ENCODE results near the gene ZNF311. TPM values are rescaled to one million over a fixed set of nuclear protein-coding genes. Genes with fewer than 3 reads are reported as not detected.

The ZNF311 gene
- total RNA-seq, 1 donor from 2014 or later, result 0.52 TPM

DNA sequence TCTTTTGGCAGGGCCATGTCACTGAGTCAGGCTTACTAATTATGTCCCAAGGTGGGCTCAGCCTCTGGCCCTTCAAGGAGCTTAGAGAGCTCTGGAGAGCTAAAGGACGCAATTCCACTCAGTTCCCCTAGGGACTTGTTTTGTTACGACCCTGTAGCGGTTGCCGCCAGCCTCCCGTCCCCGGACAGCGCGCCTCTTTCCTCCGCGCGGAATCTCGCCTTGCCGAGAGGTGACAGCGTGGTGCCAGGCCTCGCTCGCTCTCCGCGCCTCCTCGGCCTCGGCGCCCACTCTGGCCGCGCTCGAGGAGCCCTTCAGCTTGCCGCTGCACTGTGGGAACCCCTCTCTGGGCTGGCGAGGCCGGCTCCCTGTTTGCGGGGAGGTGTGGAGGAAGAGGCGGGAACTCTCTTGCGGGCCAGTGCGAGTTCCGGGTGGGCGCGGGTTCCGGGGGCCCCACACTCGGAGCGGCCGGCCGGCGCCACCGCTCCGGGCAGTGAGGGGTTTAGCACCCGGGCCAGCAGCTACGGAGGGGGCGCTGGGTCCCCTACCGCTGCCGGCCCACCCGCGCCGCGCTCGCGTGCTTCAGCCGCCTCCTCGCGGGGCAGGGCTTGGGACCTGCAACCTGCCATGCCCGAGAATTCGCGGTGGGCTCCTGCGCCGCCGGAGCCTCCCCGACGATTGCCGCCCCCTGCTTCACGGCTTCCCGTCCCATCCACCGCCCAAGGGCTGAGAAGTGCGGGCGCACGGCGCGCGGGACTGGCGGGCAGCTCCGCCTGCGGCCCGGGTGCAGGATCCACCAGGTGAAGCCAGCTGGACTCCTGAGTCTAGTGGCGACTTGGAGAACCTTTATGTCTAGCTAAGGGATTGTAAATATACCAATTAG lies 9.9 kb upstream of the ZNF311 start:
- Mint-ChIP-seq H3K4me1 (ENCODE audit: low read depth) (peaks cover 17% of the 10 kb centered on the region), H3K27ac (ENCODE audit: unreplicated experiment) (no peak overlapping the region), H3K36me3 (ENCODE audit: low read depth) (no peaks in the 10 kb centered on the region), H3K27me3 (ENCODE audit: low read depth) (peaks cover 26% of the 10 kb centered on the region), H3K9me3 (ENCODE audit: low read depth) (no peaks in the 10 kb centered on the region), H3K4me3 (ENCODE audit: unreplicated experiment) (no peak overlapping the region)
- TF ChIP-seq, protein P1, sequence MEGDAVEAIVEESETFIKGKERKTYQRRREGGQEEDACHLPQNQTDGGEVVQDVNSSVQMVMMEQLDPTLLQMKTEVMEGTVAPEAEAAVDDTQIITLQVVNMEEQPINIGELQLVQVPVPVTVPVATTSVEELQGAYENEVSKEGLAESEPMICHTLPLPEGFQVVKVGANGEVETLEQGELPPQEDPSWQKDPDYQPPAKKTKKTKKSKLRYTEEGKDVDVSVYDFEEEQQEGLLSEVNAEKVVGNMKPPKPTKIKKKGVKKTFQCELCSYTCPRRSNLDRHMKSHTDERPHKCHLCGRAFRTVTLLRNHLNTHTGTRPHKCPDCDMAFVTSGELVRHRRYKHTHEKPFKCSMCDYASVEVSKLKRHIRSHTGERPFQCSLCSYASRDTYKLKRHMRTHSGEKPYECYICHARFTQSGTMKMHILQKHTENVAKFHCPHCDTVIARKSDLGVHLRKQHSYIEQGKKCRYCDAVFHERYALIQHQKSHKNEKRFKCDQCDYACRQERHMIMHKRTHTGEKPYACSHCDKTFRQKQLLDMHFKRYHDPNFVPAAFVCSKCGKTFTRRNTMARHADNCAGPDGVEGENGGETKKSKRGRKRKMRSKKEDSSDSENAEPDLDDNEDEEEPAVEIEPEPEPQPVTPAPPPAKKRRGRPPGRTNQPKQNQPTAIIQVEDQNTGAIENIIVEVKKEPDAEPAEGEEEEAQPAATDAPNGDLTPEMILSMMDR (IDR thresholded peaks at IDR 0.05), result no peak
- DNase-seq (ENCODE audit: low spot score), result no peak

DNA sequence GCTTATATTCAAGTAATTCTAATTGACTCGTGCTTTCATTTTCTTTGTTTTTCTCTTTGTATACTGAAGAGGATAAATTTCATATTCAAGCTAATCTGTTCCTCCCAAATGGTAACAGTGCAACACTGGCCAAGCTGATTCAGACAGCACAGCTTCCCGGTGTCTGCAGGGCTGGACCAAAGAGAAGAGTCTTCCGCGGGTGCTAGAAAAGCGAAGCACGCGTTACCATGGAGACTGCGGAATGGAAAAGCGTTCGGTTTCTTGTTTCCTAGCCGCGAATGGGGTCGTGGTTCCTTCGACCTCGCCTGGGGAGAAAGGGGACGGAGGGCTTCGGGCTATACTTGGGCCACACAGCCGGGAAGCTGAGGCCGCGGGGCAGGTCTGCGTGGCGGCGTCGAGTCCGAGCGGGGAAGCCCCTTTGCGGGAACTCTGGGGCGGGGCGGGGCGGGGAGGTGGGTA lies 6.2 kb upstream of the ZNF311 start:
- Mint-ChIP-seq H3K4me1 (ENCODE audit: low read depth) (peaks cover 10% of the 10 kb centered on the region), H3K4me3 (ENCODE audit: unreplicated experiment) (peak overlapping the region; percentile 81), H3K36me3 (ENCODE audit: low read depth) (no peaks in the 10 kb centered on the region), H3K27ac (ENCODE audit: unreplicated experiment) (peak overlapping the region; percentile 19), H3K9me3 (ENCODE audit: low read depth) (no peaks in the 10 kb centered on the region), H3K27me3 (ENCODE audit: low read depth) (peaks cover 14% of the 10 kb centered on the region)
- no peak for DNase-seq (ENCODE audit: low spot score)
- TF ChIP-seq, protein P1 (IDR thresholded peaks at IDR 0.05), result no peak

DNA sequence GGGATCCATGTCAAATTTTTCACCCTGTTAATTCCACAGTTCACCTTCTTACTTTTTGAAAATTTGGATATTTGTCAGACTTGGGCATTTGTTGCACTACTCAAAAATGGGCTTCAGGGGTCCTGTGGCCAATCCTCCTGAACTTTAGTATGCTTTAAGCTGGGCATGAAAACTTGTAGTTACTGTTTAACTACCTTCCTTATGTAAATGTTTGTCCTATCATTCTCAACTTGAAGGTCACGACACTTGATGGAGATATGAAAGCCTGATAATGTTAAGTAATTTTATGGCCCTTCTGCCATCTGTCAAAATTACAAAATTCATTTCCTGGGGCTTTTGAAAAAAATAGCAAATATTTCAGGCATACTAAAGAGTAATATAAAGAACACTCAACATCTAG lies 4.2 kb upstream of the ZNF311 start:
- Mint-ChIP-seq H3K27ac (ENCODE audit: unreplicated experiment) (no peak overlapping the region), H3K27me3 (ENCODE audit: low read depth) (peaks cover 22% of the 10 kb centered on the region), H3K36me3 (ENCODE audit: low read depth) (no peaks in the 10 kb centered on the region), H3K4me3 (ENCODE audit: unreplicated experiment) (no peak overlapping the region), H3K4me1 (ENCODE audit: low read depth) (peaks cover 11% of the 10 kb centered on the region), H3K9me3 (ENCODE audit: low read depth) (no peaks in the 10 kb centered on the region)
- no peak for DNase-seq (ENCODE audit: low spot score)
- TF ChIP-seq, protein P1 (IDR thresholded peaks at IDR 0.05), result no peak

DNA sequence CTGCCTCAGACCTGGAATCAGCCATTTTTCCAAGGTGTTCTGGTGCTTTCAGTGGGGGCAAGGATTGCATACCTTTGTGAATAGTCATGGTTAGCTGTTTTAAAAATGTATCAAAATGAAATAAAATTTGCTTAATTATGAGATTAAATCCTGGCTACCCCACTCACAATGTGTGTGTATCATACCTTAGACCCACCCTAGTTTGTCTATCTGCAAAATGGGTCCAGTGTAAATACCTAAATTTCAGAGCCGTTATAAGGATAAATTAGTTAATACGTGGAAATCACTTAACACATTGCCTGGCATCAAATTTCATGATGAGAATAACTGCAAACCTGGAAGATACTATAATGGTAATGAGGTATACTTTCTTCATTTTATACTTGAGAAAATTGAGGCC lies 3.0 kb upstream of the ZNF311 start:
- DNase-seq (ENCODE audit: low spot score), result no peak
- Mint-ChIP-seq H3K4me1 (ENCODE audit: low read depth) (peaks cover 11% of the 10 kb centered on the region), H3K4me3 (ENCODE audit: unreplicated experiment) (no peak overlapping the region), H3K9me3 (ENCODE audit: low read depth) (no peaks in the 10 kb centered on the region), H3K27me3 (ENCODE audit: low read depth) (peaks cover 23% of the 10 kb centered on the region), H3K27ac (ENCODE audit: unreplicated experiment) (no peak overlapping the region), H3K36me3 (ENCODE audit: low read depth) (no peaks in the 10 kb centered on the region)
- TF ChIP-seq, protein P1 (IDR thresholded peaks at IDR 0.05), result no peak

DNA sequence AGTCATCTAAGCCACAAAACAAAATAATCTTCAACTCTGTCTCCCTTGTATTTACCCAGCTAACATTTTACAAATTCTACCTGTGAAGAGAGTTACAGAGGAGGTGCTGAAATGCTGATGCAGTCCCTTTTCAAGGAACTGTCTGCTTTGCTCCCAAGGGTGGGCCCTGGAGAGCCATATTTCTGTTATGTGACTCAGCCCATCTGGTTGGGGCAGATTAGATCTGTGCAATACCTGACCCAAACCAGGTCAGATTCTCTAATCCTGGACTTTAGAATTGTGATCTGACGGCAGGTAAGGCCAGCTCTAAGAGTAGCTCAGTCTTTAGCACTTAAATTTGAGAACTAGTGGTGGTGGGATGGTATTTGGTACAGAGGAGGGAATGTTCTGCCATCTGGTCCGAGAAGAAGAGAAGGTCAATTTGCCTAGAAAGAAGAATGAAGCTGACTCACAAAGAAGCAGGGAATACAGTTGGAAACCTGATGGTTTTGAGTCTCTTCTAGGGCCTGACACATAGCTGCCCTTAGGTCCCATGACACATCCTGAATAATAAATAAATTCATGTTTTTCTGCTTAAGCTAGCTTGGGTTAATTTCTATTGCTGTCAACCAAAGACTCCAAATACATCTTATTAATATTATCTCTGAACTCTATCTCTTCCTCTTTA lies 8.1 kb downstream of the ZNF311 start:
- no peak for DNase-seq (ENCODE audit: low spot score)
- Mint-ChIP-seq H3K4me3 (ENCODE audit: unreplicated experiment) (no peak overlapping the region), H3K36me3 (ENCODE audit: low read depth) (no peaks in the 10 kb centered on the region), H3K4me1 (ENCODE audit: low read depth) (no peaks in the 10 kb centered on the region), H3K27me3 (ENCODE audit: low read depth) (peaks cover 24% of the 10 kb centered on the region), H3K9me3 (ENCODE audit: low read depth) (no peaks in the 10 kb centered on the region), H3K27ac (ENCODE audit: unreplicated experiment) (no peak overlapping the region)
- TF ChIP-seq, protein P1 (IDR thresholded peaks at IDR 0.05), result no peak

Measured in chondrocyte (in vitro differentiated cells).